OCI-LY7 (cell line): ENCODE data around the gene CTTNBP2NL. TPM values are rescaled to one million over a fixed set of nuclear protein-coding genes. Genes with fewer than 3 reads are reported as not detected.
A peak's percentile ranks its signal among the peaks of the same experiment; 100 is the strongest.

Source experiments
- BruUV-seq: library from RNA; stranded (reverse); fragments of 400-500 nt; replicated peaks from 2 replicates; lab custom pipeline; 2021; lab: Mats Ljungman, UMichigan
- CTCF ChIA-PET: fragments of 300-600 bp; sonication (Branson Sonifier 250); formaldehyde crosslinking; loops from one replicate; lab custom pipeline; 2022; ENCODE audit warnings: antibody characterized with exemption; ENCODE audit not compliant: unreplicated experiment; lab: Charles Lee
- POLR2A ChIA-PET: fragments of 300-600 bp; sonication (Branson Sonifier 250); formaldehyde crosslinking; loops from one replicate; lab custom pipeline; 2022; ENCODE audit warnings: antibody characterized with exemption; lab: Charles Lee
- DNase-seq: peaks from one replicate; pipeline ENCODE4 v3.0.0-alpha.2; 2015; ENCODE audit warnings: low spot score
- H2AFZ ChIP-seq: fragments of 200-600 bp; sonication (generic), shearing (Covaris generic); 2 replicates; pipeline ENCODE4 v1.6.1; 2014; ENCODE audit warnings: mild to moderate bottlenecking, antibody characterized with exemption, low read length, moderate library complexity
- H3K27ac ChIP-seq: fragments of 200-600 bp; sonication (generic); 2 replicates; pipeline ENCODE4 v1.5.1; 2014; ENCODE audit warnings: mixed run types, low read depth, mild to moderate bottlenecking, moderate library complexity, low read length, inconsistent platforms; ENCODE audit not compliant: poor library complexity, severe bottlenecking
- H3K36me3 ChIP-seq: fragments of 200-600 bp; sonication (generic); 2 replicates; pipeline ENCODE4 v1.6.1; 2014; ENCODE audit warnings: mild to moderate bottlenecking, antibody characterized with exemption, low read length, moderate library complexity, mixed read lengths; ENCODE audit not compliant: insufficient read depth
- H3K4me1 ChIP-seq: fragments of 200-600 bp; sonication (generic); 2 replicates; pipeline ENCODE4 v1.5.1; 2014; ENCODE audit warnings: mild to moderate bottlenecking, low read length; ENCODE audit not compliant: insufficient read depth, poor library complexity, severe bottlenecking
- H3K4me2 ChIP-seq: fragments of 200-600 bp; sonication (generic); 2 replicates; pipeline ENCODE4 v1.6.1; 2014; ENCODE audit warnings: mild to moderate bottlenecking, low read length
- H3K4me3 ChIP-seq: fragments of 200-600 bp; sonication (generic); 2 replicates; pipeline ENCODE4 v1.5.1; 2014; ENCODE audit warnings: mild to moderate bottlenecking, low read depth, low read length; ENCODE audit not compliant: poor library complexity, severe bottlenecking
- H3K79me2 ChIP-seq: fragments of 200-600 bp; sonication (generic); 2 replicates; pipeline ENCODE4 v1.6.1; 2016; ENCODE audit warnings: low read depth, mild to moderate bottlenecking, low read length, moderate library complexity, mixed read lengths; ENCODE audit not compliant: insufficient read depth
- H3K9me2 ChIP-seq: fragments of 200-600 bp; sonication (generic); 2 replicates; pipeline ENCODE4 v1.6.1; 2016; ENCODE audit warnings: mild to moderate bottlenecking, low read length, mixed read lengths; ENCODE audit not compliant: insufficient read depth
- H3K9me3 ChIP-seq: fragments of 200-600 bp; sonication (generic); 2 replicates; pipeline ENCODE4 v1.6.1; 2014; ENCODE audit warnings: mild to moderate bottlenecking, mixed run types, low read length, mixed read lengths
- H4K20me1 ChIP-seq: fragments of 200-600 bp; sonication (generic); 2 replicates; pipeline ENCODE4 v1.6.1; 2014; ENCODE audit warnings: mild to moderate bottlenecking, antibody characterized with exemption, low read length, moderate library complexity, mixed read lengths; ENCODE audit not compliant: insufficient read depth
- CTCF ChIP-seq: fragments of 200-600 bp; sonication (generic); conservative IDR thresholded peaks from 2 replicates; pipeline ENCODE4 v1.5.1; 2014; ENCODE audit warnings: mild to moderate bottlenecking, antibody characterized with exemption, low read length, moderate library complexity, mixed read lengths
- EZH2phosphoT487 ChIP-seq: fragments of 200-600 bp; sonication (generic); IDR thresholded peaks from 2 replicates; pipeline ENCODE4 v1.6.1; 2018; ENCODE audit warnings: low read depth, borderline replicate concordance, mild to moderate bottlenecking, mixed run types, antibody characterized with exemption, low read length, moderate library complexity, mixed read lengths
- intact Hi-C: fragments of 100-400 bp; cut with micrococcal nuclease; formaldehyde crosslinking; loops from one replicate; pipeline ENCODE4 v1.10.0; 2022; ENCODE audit not compliant: unreplicated experiment
- total RNA-seq, 2 experiments: library from RNA; depleted of rRNA in 1 of 2; stranded (reverse); fragments of >200 nt in 1 of 2; shearing (Covaris generic) in 1 of 2; gene quantifications; 2 replicates each; pipeline ENCODE4 v1.2.3, GENCODE V29; 2014 to 2022

Gene CTTNBP2NL
- total RNA-seq, 2 experiments from 2014 or later = 1.5 to 8.7 TPM

- CTCF ChIA-PET = no interaction called here
- Histone ChIP-seq H2AFZ (no peak overlapping the region), H3K9me3 (no peaks in the 10 kb centered on the region), H3K9me2 (no peaks in the 10 kb centered on the region), H3K4me3 (no peak overlapping the region), H4K20me1 (no peaks in the 10 kb centered on the region), H3K4me2 (no peak overlapping the region), H3K36me3 (no peaks in the 10 kb centered on the region), H3K4me1 (no peaks in the 10 kb centered on the region), H3K27ac (no peak overlapping the region), H3K79me2 (no peaks in the 10 kb centered on the region)
- no TSS peak for BruUV-seq
- intact Hi-C loops = loop anchor here (5.0 kb wide), 1 partner anchor 66 kb away; no protein-coding TSS in a partner anchor
- no peak for DNase-seq
- no peak for TF ChIP-seq CTCF
- POLR2A ChIA-PET = no interaction called here
Measured at GRCh38 chr1:112368198-112368597, 27.8 kb upstream of the CTTNBP2NL start.

- Histone ChIP-seq H3K4me1 (no peaks in the 10 kb centered on the region), H3K27ac (no peak overlapping the region), H3K9me2 (no peaks in the 10 kb centered on the region), H3K36me3 (no peaks in the 10 kb centered on the region), H2AFZ (no peak overlapping the region), H3K4me3 (no peak overlapping the region), H3K79me2 (no peaks in the 10 kb centered on the region), H4K20me1 (no peaks in the 10 kb centered on the region), H3K9me3 (no peaks in the 10 kb centered on the region), H3K4me2 (no peak overlapping the region)
- intact Hi-C loops = loop anchor here (5.0 kb wide), 1 partner anchor 67 kb away; no protein-coding TSS in a partner anchor
- ChIA-PET CTCF (interaction anchor here (0.6 to 0.7 kb wide), 2 partner anchors 16 to 470 kb away, joined by 3 read pairs; no protein-coding TSS in a partner anchor), POLR2A (no interaction called here)
- no TSS peak for BruUV-seq
- TF ChIP-seq EZH2phosphoT487 = no peak
- peak; percentile 94 for TF ChIP-seq CTCF
- peak; percentile 79 for DNase-seq
Measured at GRCh38 chr1:112369392-112370285, 26.4 kb upstream of the CTTNBP2NL start.

GRCh38 chr1:112370996-112371395 is 25.0 kb upstream of the CTTNBP2NL start:
- no peaks in the 10 kb centered on the region for H3K4me1 ChIP-seq
- no peak overlapping the region for H2AFZ ChIP-seq
- H3K9me2 ChIP-seq = no peaks in the 10 kb centered on the region
- CTCF ChIA-PET = no interaction called here
- no peak for DNase-seq
- H3K27ac ChIP-seq = no peak overlapping the region
- no TSS peak for BruUV-seq
- intact Hi-C loops = no loop called here
- H3K9me3 ChIP-seq = no peaks in the 10 kb centered on the region
- H3K36me3 ChIP-seq = no peaks in the 10 kb centered on the region
- H4K20me1 ChIP-seq = no peaks in the 10 kb centered on the region
- no peak overlapping the region for H3K4me2 ChIP-seq
- no peaks in the 10 kb centered on the region for H3K79me2 ChIP-seq
- no peak overlapping the region for H3K4me3 ChIP-seq
- TF ChIP-seq EZH2phosphoT487 (no peak), CTCF (no peak)
- POLR2A ChIA-PET = no interaction called here
